Endothelial cell of umbilical vein (primary cell): ENCODE results near the gene VAPB. TPM values are rescaled to one million over a fixed set of nuclear protein-coding genes. Genes with fewer than 3 reads are reported as not detected.

ENCODE experiments used
- BruUV-seq: library from RNA; stranded (reverse); fragments of 400-500 nt; replicated peaks from 2 replicates; lab custom pipeline; 2021; lab: Mats Ljungman, UMichigan
- CTCF ChIA-PET: fragments of 300-600, 350-600 bp; sonication (Branson Sonifier 250); formaldehyde crosslinking; loops from one replicate; lab custom pipeline; 2021; ENCODE audit warnings: antibody characterized with exemption, inconsistent platforms; lab: Charles Lee
- POLR2A ChIA-PET: fragments of 300-600, 350-600 bp; sonication (Branson Sonifier 250); formaldehyde crosslinking; loops from one replicate; lab custom pipeline; 2021; ENCODE audit warnings: antibody characterized with exemption, inconsistent platforms; lab: Charles Lee
- DNase-seq: peaks from one replicate; pipeline ENCODE4 v3.0.0-alpha.2; 2011; ENCODE audit warnings: low read depth, low spot score
- FAIRE-seq: peaks from 2 replicates; lab custom pipeline; 2011; peaks lifted over from hg19 to GRCh38; lab: Jason Lieb, UNC
- H2AFZ ChIP-seq: 2 replicates; pipeline ENCODE4 v1.6.0; 2012; ENCODE audit warnings: low read depth, low read length, control low read depth, inconsistent platforms
- H3K27ac ChIP-seq: 2 replicates; pipeline ENCODE4 v1.5.1; 2011; ENCODE audit warnings: low read depth, mild to moderate bottlenecking, control low read depth, low read length, moderate library complexity; ENCODE audit not compliant: insufficient read depth
- H3K27me3 ChIP-seq, 2 experiments: 2 replicates each; pipeline versions ENCODE4 v1.6.0 to v1.6.1; 2011; ENCODE audit warnings: low read length in 2 of 2, mixed read lengths in 1 of 2; ENCODE audit not compliant: control insufficient read depth in 2 of 2, insufficient read depth in 2 of 2
- H3K36me3 ChIP-seq, 2 experiments: 2 replicates in 1 of 2; 3 replicates in 1 of 2; pipeline ENCODE4 v1.5.1; 2011; ENCODE audit warnings: low read length in 2 of 2, mild to moderate bottlenecking in 1 of 2, moderate library complexity in 1 of 2; ENCODE audit not compliant: control insufficient read depth in 2 of 2, insufficient read depth in 2 of 2; ENCODE audit errors: extremely low read depth in 1 of 2
- H3K4me1 ChIP-seq: 3 replicates; pipeline ENCODE4 v1.5.1; 2011; ENCODE audit warnings: mild to moderate bottlenecking, low read length; ENCODE audit not compliant: control insufficient read depth, insufficient read depth; ENCODE audit errors: extremely low read depth
- H3K4me2 ChIP-seq: 2 replicates; pipeline ENCODE4 v1.6.1; 2011; ENCODE audit warnings: low read length, control low read depth, mixed read lengths; ENCODE audit not compliant: insufficient read depth
- H3K4me3 ChIP-seq, 3 experiments: fragments of 200-600 bp in 1 of 3; sonication (generic), shearing (Covaris generic) in 1 of 3; replicated peaks in 1 of 3; 2 replicates each; pipeline ENCODE4 v1.5.1; 2011 to 2016; ENCODE audit warnings: control low read depth in 3 of 3, low read length in 3 of 3, mild to moderate bottlenecking in 2 of 3, inconsistent platforms in 1 of 3, low read depth in 1 of 3, moderate library complexity in 1 of 3; ENCODE audit not compliant: insufficient read depth in 1 of 3
- H3K79me2 ChIP-seq: 2 replicates; pipeline ENCODE4 v1.6.0; 2012; ENCODE audit warnings: low read length, inconsistent platforms; ENCODE audit not compliant: control insufficient read depth, insufficient read depth
- H3K9ac ChIP-seq: replicated peaks from 2 replicates; pipeline ENCODE3; 2011; ENCODE audit warnings: low read length, control low read depth; ENCODE audit not compliant: insufficient read depth; ENCODE audit errors: extremely low read depth
- H3K9me1 ChIP-seq: replicated peaks from 3 replicates; pipeline ENCODE4 v1.6.0; 2011; ENCODE audit warnings: mild to moderate bottlenecking, low read length; ENCODE audit not compliant: control insufficient read depth, insufficient read depth; ENCODE audit errors: extremely low read depth
- H3K9me3 ChIP-seq: replicated peaks from 2 replicates; pipeline ENCODE4 v1.5.1; 2012; ENCODE audit warnings: low read length, inconsistent platforms; ENCODE audit not compliant: control insufficient read depth, insufficient read depth
- H4K20me1 ChIP-seq: replicated peaks from 2 replicates; pipeline ENCODE3; 2011; ENCODE audit warnings: mild to moderate bottlenecking, low read length; ENCODE audit not compliant: control insufficient read depth, insufficient read depth; ENCODE audit errors: extremely low read depth
- CTCF ChIP-seq, 2 donors: IDR thresholded peaks; 1 replicate in 1 of 2; 2 replicates in 1 of 2; pipeline ENCODE4 v1.5.1; 2011; ENCODE audit warnings: low read length in 2 of 2, mild to moderate bottlenecking in 2 of 2, moderate library complexity in 2 of 2, control low read depth in 1 of 2, inconsistent platforms in 1 of 2, low read depth in 1 of 2; ENCODE audit not compliant: insufficient read depth in 1 of 2; ENCODE audit errors: extremely low read depth in 1 of 2
- EZH2 ChIP-seq: IDR thresholded peaks from 2 replicates; pipeline ENCODE4 v1.6.1; 2012; ENCODE audit warnings: borderline replicate concordance, low read depth, mild to moderate bottlenecking, moderate library complexity, low read length, inconsistent platforms; ENCODE audit not compliant: severe bottlenecking
- FOS ChIP-seq: IDR thresholded peaks from 2 replicates; pipeline ENCODE4 v1.6.1; 2011; ENCODE audit warnings: mild to moderate bottlenecking, low read length, moderate library complexity, borderline replicate concordance; ENCODE audit not compliant: insufficient read depth
- GATA2 ChIP-seq: IDR thresholded peaks from 2 replicates; pipeline ENCODE4 v1.7.0; 2011; ENCODE audit warnings: low read depth, mild to moderate bottlenecking, moderate library complexity, mixed read lengths, low read length; ENCODE audit not compliant: insufficient read length, insufficient read depth
- JUN ChIP-seq: IDR thresholded peaks from 2 replicates; pipeline ENCODE4 v1.6.1; 2011; ENCODE audit warnings: borderline replicate concordance, low read depth; ENCODE audit not compliant: insufficient read length, insufficient read depth
- MAX ChIP-seq: IDR thresholded peaks from 2 replicates; pipeline ENCODE4 v1.6.1; 2011; ENCODE audit not compliant: insufficient read depth, insufficient read length
- MYC ChIP-seq: IDR thresholded peaks from one replicate; pipeline ENCODE4 v1.6.1; 2011; ENCODE audit warnings: mild to moderate bottlenecking, low read depth, low read length
- POLR2A ChIP-seq: IDR thresholded peaks from 2 replicates; pipeline ENCODE4 v1.6.1; 2012; ENCODE audit warnings: low read depth, mild to moderate bottlenecking, control low read depth, low read length
- POLR2AphosphoS5 ChIP-seq: IDR thresholded peaks from 2 replicates; pipeline ENCODE4 v1.6.1; 2012; ENCODE audit warnings: low read depth, mild to moderate bottlenecking, control low read depth, low read length, moderate library complexity; ENCODE audit not compliant: insufficient read depth
- dilution Hi-C: fragments of 300-500 bp; cut with MboI; formaldehyde crosslinking; loops from one replicate; pipeline ENCODE4 v1.15.0; 2019; ENCODE audit warnings: low sequenced_read_pairs; ENCODE audit not compliant: extremely low pct_ligation_motif_present
- intact Hi-C: fragments of 100-400 bp; cut with micrococcal nuclease; formaldehyde crosslinking; loops from one replicate; pipeline ENCODE4 v1.10.0; 2022
- polyA plus RNA-seq, 4 experiments: library from polyadenylated mRNA; depleted of rRNA in 3 of 4; stranded (reverse) in 3 of 4; unstranded in 1 of 4; fragments of >200 nt; gene quantifications; 2 replicates each; pipeline versions ENCODE4 v1.2.1 to v1.2.3, GENCODE V29; 2011 to 2012; ENCODE audit warnings: missing spikeins in 1 of 4
- total RNA-seq: library from RNA; stranded (reverse); gene quantifications from 2 replicates; pipeline ENCODE4 v1.2.3, GENCODE V29; 2021

The VAPB gene
- total and polyA plus RNA-seq, 2 donors (not counting 3 experiments of a cell fraction or from before 2014, with no cell fraction given), result 17.9 to 48.9 TPM

- dilution Hi-C loops, result loop anchor here (25.0 kb wide), 1 partner anchor 215 kb away; the partner anchor contains the start of gene ANKRD60
- BruUV-seq, result no TSS peak
- CTCF ChIA-PET, result interaction anchor here (0.6 to 1.2 kb wide), 2 partner anchors 12 to 67 kb away, joined by 3 to 7 read pairs; no protein-coding TSS in a partner anchor
Measured at GRCh38 chr20:58452667-58453255, 63.7 kb downstream of the VAPB start.

More at GRCh38 chr20:58452667-58453255, 63.7 kb downstream of the VAPB start:
- DNase-seq (no peak), FAIRE-seq (no peak)
- Histone ChIP-seq H3K9me3 (no peaks in the 10 kb centered on the region), H3K4me1 (peaks cover 4% of the 10 kb centered on the region), H3K36me3 (peaks cover 0 to 5% of the 10 kb centered on the region in 2 experiments), H3K9me1 (no peaks in the 10 kb centered on the region), H2AFZ (no peak overlapping the region), H3K4me3 (no peak overlapping the region), H3K4me2 (no peak overlapping the region), H3K27me3 (no peaks in the 10 kb centered on the region), H3K9ac (no peak overlapping the region), H3K79me2 (no peaks in the 10 kb centered on the region), H4K20me1 (no peaks in the 10 kb centered on the region), H3K27ac (no peak overlapping the region)
- no peak for TF ChIP-seq FOS
- no peak for TF ChIP-seq POLR2AphosphoS5
- TF ChIP-seq CTCF (IDR thresholded peaks at IDR 0.05; ENCODE audit: extremely low read depth in 1 of 2, insufficient read depth in 1 of 2, low read depth in 1 of 2, low read length in 2 of 2), result no peak
- no peak for TF ChIP-seq EZH2
- TF ChIP-seq MYC, result no peak
- no peak for TF ChIP-seq GATA2
- TF ChIP-seq MAX, result no peak
- no peak for TF ChIP-seq POLR2A
- no peak for TF ChIP-seq JUN
- POLR2A ChIA-PET, result no interaction called here
- intact Hi-C loops, result no loop called here
